CD14-positive monocyte (primary cell): ENCODE data around the gene ZNF804B. TPM values are rescaled to one million over a fixed set of nuclear protein-coding genes. Genes with fewer than 3 reads are reported as not detected.

Experiments used
- DNase-seq, 3 donors: peaks; one replicate each; pipeline ENCODE4 v3.0.0-alpha.2; 2011 to 2022
- H2AFZ ChIP-seq: 2 replicates; pipeline ENCODE4 v1.6.0; 2012; ENCODE audit warnings: mild to moderate bottlenecking, low read depth, low read length, inconsistent platforms; ENCODE audit not compliant: insufficient read depth, poor library complexity, severe bottlenecking
- H3K27ac ChIP-seq, 2 donors: 1 replicate in 1 of 2; 2 replicates in 1 of 2; pipeline ENCODE4 v1.5.1; 2012 to 2013; ENCODE audit warnings: low read length in 2 of 2, control low read depth in 1 of 2, inconsistent platforms in 1 of 2, low read depth in 1 of 2, mild to moderate bottlenecking in 1 of 2
- H3K27me3 ChIP-seq, 2 donors: one replicate each; pipeline versions ENCODE4 v1.6.0 to v1.6.1; 2011 to 2013; ENCODE audit warnings: low read length in 2 of 2; ENCODE audit not compliant: control insufficient read depth in 2 of 2, insufficient read depth in 2 of 2
- H3K36me3 ChIP-seq, 2 donors: replicated peaks in 1 of 2; 1 replicate in 1 of 2; 2 replicates in 1 of 2; pipeline versions ENCODE4 v1.5.1 to v1.6.1; 2012 to 2013; ENCODE audit warnings: low read length in 2 of 2, control low read depth in 1 of 2, inconsistent platforms in 1 of 2, mild to moderate bottlenecking in 1 of 2; ENCODE audit not compliant: insufficient read depth in 2 of 2, control insufficient read depth in 1 of 2
- H3K4me1 ChIP-seq, 2 donors: 1 replicate in 1 of 2; 2 replicates in 1 of 2; pipeline versions ENCODE4 v1.5.1 to v1.6.1; 2012 to 2013; ENCODE audit warnings: low read length in 2 of 2, control low read depth in 1 of 2, inconsistent platforms in 1 of 2, mild to moderate bottlenecking in 1 of 2, moderate library complexity in 1 of 2; ENCODE audit not compliant: insufficient read depth in 2 of 2, control insufficient read depth in 1 of 2
- H3K4me2 ChIP-seq: replicated peaks from 2 replicates; pipeline ENCODE3; 2012; ENCODE audit warnings: low read length, moderate library complexity, mild to moderate bottlenecking; ENCODE audit not compliant: poor library complexity, severe bottlenecking; ENCODE audit errors: extremely low read depth
- H3K4me3 ChIP-seq, 3 experiments: fragments of 200-600 bp in 1 of 3; sonication (generic) in 1 of 3; replicated peaks in 1 of 3; 1 replicate in 2 of 3; 2 replicates in 1 of 3; pipeline ENCODE4 v1.5.1; 2011 to 2013; ENCODE audit warnings: low read length in 3 of 3, mild to moderate bottlenecking in 3 of 3, control low read depth in 2 of 3, low read depth in 2 of 3, inconsistent platforms in 1 of 3, moderate library complexity in 1 of 3
- H3K79me2 ChIP-seq: 2 replicates; pipeline ENCODE4 v1.6.0; 2012; ENCODE audit warnings: mild to moderate bottlenecking, control low read depth, inconsistent platforms, low read length, moderate library complexity; ENCODE audit not compliant: insufficient read depth
- H3K9ac ChIP-seq: 2 replicates; pipeline ENCODE4 v1.6.0; 2017; ENCODE audit warnings: low read length, mild to moderate bottlenecking; ENCODE audit not compliant: insufficient read depth, poor library complexity, severe bottlenecking
- H3K9me3 ChIP-seq, 2 donors: replicated peaks in 1 of 2; 1 replicate in 1 of 2; 2 replicates in 1 of 2; pipeline versions ENCODE4 v1.5.1 to v1.6.1; 2012 to 2013; ENCODE audit warnings: low read length in 2 of 2, control low read depth in 1 of 2; ENCODE audit not compliant: control insufficient read depth in 1 of 2, insufficient read depth in 1 of 2
- H4K20me1 ChIP-seq: 2 replicates; pipeline ENCODE4 v1.6.0; 2012; ENCODE audit warnings: mild to moderate bottlenecking, low read length, control low read depth, moderate library complexity; ENCODE audit not compliant: insufficient read depth
- H3K27ac Mint-ChIP-seq, 7 donors: one replicate each; pipeline ENCODE4 v1.8.0; 2020; ENCODE audit warnings: mild to moderate bottlenecking in 7 of 7, mixed read lengths in 7 of 7, moderate library complexity in 6 of 7, inconsistent platforms in 2 of 7
- H3K27me3 Mint-ChIP-seq, 3 donors: one replicate each; pipeline ENCODE4 v1.8.0; 2021 to 2022; ENCODE audit warnings: low read depth in 3 of 3, mild to moderate bottlenecking in 3 of 3, mixed read lengths in 3 of 3, moderate library complexity in 3 of 3, inconsistent platforms in 1 of 3
- H3K36me3 Mint-ChIP-seq, 2 donors: one replicate each; pipeline ENCODE4 v1.8.0; 2020; ENCODE audit warnings: mixed read lengths in 2 of 2, inconsistent platforms in 1 of 2, mild to moderate bottlenecking in 1 of 2
- H3K4me1 Mint-ChIP-seq: one replicate; pipeline ENCODE4 v1.8.0; 2020; ENCODE audit warnings: mild to moderate bottlenecking, mixed read lengths
- H3K4me3 Mint-ChIP-seq, 2 donors: one replicate each; pipeline ENCODE4 v1.8.0; 2020; ENCODE audit warnings: mild to moderate bottlenecking in 2 of 2, mixed read lengths in 2 of 2, moderate library complexity in 1 of 2
- H3K9me3 Mint-ChIP-seq, 7 donors: one replicate each; pipeline ENCODE4 v1.8.0; 2020 to 2022; ENCODE audit warnings: mixed read lengths in 7 of 7, mild to moderate bottlenecking in 6 of 7, moderate library complexity in 6 of 7, inconsistent platforms in 2 of 7
- CTCF ChIP-seq: fragments of 200-600 bp; IDR thresholded peaks from one replicate; pipeline ENCODE4 v1.8.0; 2022; ENCODE audit warnings: antibody characterized with exemption, mild to moderate bottlenecking
- WGBS: methylation state at CpG from one replicate; pipeline ENCODE4 v1.1.5; 2013; ENCODE audit warnings: missing lambda C conversion rate; ENCODE audit not compliant: insufficient coverage; 5-methylcytosine and 5-hydroxymethylcytosine counted together
- intact Hi-C, 2 donors: fragments of 100-400 bp; cut with micrococcal nuclease; formaldehyde crosslinking; loops; one replicate each; pipeline versions ENCODE4 v1.15.0 to v1.15.1; 2023
- polyA plus RNA-seq, 3 donors: library from polyadenylated mRNA; depleted of rRNA in 1 of 3; unstranded in 2 of 3; stranded (reverse) in 1 of 3; fragments of 300-500 nt in 2 of 3; fragments of >200 nt in 1 of 3; fragmentation: Illumina TruSeq in 2 of 3; gene quantifications; 1 replicate in 2 of 3; 2 replicates in 1 of 3; pipeline ENCODE4 v1.2.3, GENCODE V29; 2012 to 2021

The ZNF804B gene
- polyA plus RNA-seq, 3 donors, result not detected

- Mint-ChIP-seq H3K9me3 (peaks cover 0 to 3% (median 2%) of the 10 kb centered on the region in 7 donors), H3K27ac (no peak overlapping the region), H3K27me3 (no peaks in the 10 kb centered on the region), H3K36me3 (no peaks in the 10 kb centered on the region), H3K4me1 (no peaks in the 10 kb centered on the region), H3K4me3 (no peak overlapping the region)
- Histone ChIP-seq H2AFZ (no peak overlapping the region), H3K9ac (no peak overlapping the region), H3K27ac (no peak overlapping the region), H3K4me1 (no peaks in the 10 kb centered on the region), H3K4me2 (no peak overlapping the region), H3K27me3 (no peaks in the 10 kb centered on the region), H3K36me3 (no peaks in the 10 kb centered on the region), H3K9me3 (peaks cover 0 to 4% of the 10 kb centered on the region in 2 donors), H3K79me2 (no peaks in the 10 kb centered on the region), H3K4me3 (no peak overlapping the region), H4K20me1 (no peaks in the 10 kb centered on the region)
- WGBS, result no CpG with 5 or more reads among the region's 3 CpGs
- intact Hi-C loops, result no loop called here
- DNase-seq, result no peak
- no peak for TF ChIP-seq CTCF
These were observed 405.9 kb downstream of the ZNF804B start for GRCh38 chr7:89165421-89165820.

- no peak overlapping the region for H2AFZ ChIP-seq
- H3K9me3 ChIP-seq, result peaks cover 0 to 4% of the 10 kb centered on the region in 2 donors
- H3K4me1 Mint-ChIP-seq, result no peaks in the 10 kb centered on the region
- DNase-seq, result no peak
- H4K20me1 ChIP-seq, result no peaks in the 10 kb centered on the region
- no peak overlapping the region for H3K4me3 Mint-ChIP-seq
- H3K4me2 ChIP-seq, result no peak overlapping the region
- no peaks in the 10 kb centered on the region for H3K4me1 ChIP-seq
- H3K36me3 Mint-ChIP-seq, result no peaks in the 10 kb centered on the region
- H3K27me3 ChIP-seq, result no peaks in the 10 kb centered on the region
- no peak overlapping the region for H3K4me3 ChIP-seq
- H3K9me3 Mint-ChIP-seq, result peaks cover 0 to 4% (median 0%) of the 10 kb centered on the region in 7 donors
- no peak overlapping the region for H3K9ac ChIP-seq
- intact Hi-C loops, result no loop called here
- H3K27ac Mint-ChIP-seq, result peak overlapping the region in 1 of 7 donors; percentile 1
- H3K79me2 ChIP-seq, result no peaks in the 10 kb centered on the region
- H3K27ac ChIP-seq, result no peak overlapping the region
- no peak for TF ChIP-seq CTCF
- peaks cover 0 to 2% (median 0%) of the 10 kb centered on the region in 3 donors for H3K27me3 Mint-ChIP-seq
- WGBS, result 100% methylated on average over 1 of the region's 1 CpG
- no peaks in the 10 kb centered on the region for H3K36me3 ChIP-seq
These were observed 411.1 kb downstream of the ZNF804B start for GRCh38 chr7:89170628-89171027.
